GM18499 (cell line): ENCODE data around the gene CADM2.
"Not testable (repeated sequence)": the region's sequence is repeated elsewhere in the genome, so short reads cannot be mapped to it uniquely, and the experiment has no call there.

ENCODE experiments used
- ATAC-seq: cut with Tn5 transposase; IDR thresholded peaks from one replicate; pipeline ENCODE4 v1.9.1; 2021; ENCODE audit warnings: moderate number of reproducible peaks; ENCODE audit not compliant: insufficient read depth, unreplicated experiment

The CADM2 gene

DNA sequence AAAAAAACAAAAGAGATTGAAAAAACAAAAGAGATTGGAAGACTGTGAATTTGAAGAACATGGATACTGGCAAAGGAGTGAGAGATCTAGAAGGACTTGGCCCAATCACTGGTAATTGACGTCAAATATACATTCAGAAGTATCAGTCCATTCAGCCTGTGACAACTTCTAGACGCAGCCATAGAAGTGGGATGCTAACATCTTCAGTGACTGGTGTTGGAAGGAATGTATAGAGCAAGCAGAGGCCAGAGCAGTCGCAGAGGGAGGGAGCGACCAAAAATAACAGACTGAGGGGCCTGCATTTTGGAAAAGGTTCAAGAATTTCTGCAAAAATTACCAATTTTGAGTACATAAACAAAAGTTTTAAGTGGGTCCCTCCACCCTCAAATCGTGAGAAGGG is 473.3 kb downstream of the CADM2 start:
- no peak for ATAC-seq

DNA sequence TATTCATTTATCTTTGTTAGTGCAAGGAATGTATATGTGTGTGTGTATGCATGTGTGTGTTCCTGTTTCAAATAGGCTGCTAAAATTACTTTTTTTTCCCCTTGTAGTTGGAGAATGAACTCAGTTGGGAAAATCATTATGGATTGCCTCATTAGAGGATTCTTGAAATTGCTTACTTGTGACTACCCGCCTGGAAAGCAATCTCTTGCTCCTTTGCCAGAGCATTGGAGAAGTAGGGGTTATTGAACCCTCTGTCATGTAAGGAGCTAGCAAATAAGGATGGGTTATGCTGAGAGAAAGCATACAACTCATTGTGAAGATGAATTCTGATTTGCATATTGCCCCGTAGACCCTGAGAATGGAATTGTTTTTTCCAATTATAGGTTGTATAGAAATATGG is 474.5 kb downstream of the CADM2 start:
- ATAC-seq: no peak

DNA sequence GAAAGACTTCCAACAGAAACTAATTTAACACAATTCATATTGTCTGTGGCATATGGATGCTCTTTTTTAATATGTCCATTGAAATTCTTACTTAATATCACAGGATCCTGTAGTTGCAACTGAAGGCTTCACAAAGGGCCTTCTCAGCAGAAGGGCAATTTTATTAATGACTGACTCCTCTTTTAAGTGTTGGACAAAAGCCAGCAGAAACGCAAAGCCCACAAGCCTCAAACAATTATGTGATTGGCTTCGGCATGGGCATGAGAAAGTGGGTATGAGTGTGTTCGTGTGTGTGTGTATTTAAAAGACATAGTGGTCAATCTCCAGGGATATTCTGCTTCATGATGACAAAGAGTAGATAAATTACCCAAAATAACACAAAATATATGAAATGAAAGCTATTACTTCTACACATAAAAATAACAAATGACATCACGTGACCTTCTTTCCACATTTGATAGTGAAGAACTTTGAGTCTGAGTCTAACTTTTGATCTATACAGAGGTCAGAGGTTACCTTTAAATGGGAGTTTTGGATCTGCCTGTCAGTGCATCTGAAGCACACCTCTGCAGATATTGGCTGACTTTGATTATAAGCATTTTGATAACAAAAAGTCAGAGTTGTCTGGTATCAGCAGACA is 496.9 kb downstream of the CADM2 start:
- no peak for ATAC-seq

DNA sequence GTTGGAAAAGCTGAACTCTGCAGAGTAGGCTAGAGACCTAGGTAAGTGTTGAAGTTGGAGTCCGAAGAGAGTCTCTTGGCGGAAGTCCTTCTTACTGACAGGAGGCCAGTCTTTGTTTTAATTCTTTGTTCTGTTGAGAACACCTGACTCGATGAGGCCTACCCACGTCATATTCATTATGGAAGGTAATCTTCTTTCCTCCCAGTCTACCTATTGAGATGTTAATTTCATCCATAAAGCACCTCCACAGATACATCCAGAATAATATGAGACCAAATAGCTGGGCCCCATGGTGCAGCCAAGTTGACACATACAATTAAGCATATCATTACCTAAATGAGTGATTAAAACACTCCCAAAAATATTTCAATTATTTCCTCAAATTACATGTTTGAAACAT is 515.5 kb downstream of the CADM2 start:
- ATAC-seq: no peak

DNA sequence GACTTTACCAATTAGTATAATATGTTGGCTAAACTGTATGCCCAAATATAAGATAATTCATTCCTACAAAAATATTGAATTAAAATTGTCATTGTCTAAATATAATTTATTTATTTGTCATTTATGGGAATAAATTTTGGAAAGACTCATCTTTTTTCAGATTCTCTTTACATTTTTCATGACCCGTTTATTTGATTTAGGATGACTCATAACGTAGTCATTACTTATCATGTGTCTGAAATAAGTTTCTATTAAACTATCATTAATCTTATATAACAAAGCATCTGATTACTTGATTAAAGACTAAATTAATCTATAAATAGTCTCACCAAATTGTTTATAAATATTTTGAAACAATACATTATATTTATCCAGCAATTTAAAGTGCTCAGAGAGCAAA is 516.6 kb downstream of the CADM2 start:
- no peak for ATAC-seq

DNA sequence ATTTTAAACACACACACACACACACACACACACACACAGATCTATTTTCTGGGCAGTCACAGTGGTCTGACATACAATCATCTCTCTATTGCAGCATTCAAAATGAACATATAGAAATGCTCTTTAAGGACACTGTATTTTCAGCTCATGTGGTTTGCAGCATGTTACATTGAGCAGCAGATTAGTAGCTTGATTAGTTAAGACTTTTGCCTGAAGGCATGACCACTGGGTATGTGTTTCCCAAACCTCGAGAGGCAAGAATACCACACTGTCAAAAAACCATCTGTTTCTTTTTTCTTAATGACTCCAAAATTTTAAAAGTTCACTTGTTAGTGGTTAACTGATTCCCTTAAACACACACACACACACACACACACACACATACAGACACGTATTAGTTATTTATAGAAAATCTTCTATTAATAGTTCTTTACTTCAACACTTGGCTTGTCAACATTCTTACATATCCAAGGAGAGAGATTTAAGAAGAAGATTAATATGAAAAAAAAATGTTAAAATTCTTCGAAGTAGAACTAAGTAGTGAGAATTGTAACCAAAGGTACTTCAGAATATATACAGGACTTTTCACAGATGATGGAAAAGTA is 518.2 kb downstream of the CADM2 start:
- no peak for ATAC-seq

DNA sequence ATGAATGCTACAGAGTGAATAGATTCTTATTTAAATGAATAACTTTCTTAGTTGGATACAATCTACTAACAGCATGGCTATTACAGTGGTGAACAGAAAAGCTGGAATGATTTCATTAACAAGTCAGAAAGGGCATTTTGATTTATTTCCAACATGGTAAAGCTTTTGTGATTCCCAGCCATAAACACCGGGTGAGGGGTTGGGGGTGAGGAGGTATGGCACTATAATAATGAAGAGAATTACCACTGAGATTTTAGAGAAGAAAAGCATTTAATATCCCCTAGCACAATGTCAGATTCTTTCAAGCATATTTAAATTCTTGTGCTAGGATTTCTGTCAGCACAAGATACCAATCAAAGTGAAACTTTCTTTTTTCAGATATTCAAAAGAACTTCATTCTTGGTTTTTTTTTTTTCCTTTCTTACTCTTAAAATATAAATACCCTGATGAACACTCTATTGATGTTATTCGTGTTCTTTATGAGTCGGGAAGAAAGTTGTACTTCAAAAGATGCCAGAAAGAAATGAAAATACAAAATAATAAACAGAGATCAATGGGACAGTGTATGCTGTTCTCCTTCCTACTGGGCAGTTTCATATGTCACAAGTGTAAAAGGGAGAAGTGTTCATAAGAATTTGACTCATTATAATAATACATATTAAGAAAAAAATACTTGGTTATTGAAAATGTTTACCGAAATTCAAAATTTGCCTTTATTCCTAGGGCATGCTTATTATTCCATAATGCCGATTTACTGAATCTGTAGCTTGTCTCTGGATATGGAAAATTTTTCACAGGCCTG is 522.8 kb downstream of the CADM2 start:
- no peak for ATAC-seq

DNA sequence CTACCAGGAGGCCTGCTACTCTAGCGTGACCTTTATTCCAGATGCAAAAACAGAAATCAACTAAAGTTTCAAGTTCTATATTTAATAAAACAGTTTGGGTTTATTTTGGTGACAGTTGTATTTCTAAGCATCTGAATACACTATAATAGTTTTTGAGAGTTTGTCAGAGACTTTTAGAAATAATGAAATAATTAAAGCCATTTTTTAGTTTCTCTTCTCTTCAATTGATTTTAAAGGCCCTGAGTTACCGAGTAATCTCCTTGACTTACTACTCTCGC is 523.4 kb downstream of the CADM2 start:
- no peak for ATAC-seq

DNA sequence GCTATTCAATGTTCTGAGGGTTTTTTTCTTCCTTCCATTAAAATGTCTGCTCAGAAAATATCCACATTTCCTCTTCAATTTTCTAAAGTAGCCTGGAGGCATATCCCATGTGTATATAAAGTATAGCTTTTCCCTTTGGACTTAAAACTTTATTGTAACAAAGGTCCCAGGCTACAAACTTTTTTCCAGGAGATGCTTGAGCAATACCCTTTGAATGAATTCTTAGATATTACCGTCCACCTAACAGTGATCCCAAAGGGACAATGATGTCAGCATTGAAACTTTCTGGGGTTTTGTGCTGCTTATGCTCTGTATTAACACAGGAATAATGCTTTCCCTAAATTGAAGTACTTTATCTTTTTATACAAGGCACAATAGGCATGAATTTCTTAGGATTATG is 525.2 kb downstream of the CADM2 start:
- ATAC-seq: no peak

DNA sequence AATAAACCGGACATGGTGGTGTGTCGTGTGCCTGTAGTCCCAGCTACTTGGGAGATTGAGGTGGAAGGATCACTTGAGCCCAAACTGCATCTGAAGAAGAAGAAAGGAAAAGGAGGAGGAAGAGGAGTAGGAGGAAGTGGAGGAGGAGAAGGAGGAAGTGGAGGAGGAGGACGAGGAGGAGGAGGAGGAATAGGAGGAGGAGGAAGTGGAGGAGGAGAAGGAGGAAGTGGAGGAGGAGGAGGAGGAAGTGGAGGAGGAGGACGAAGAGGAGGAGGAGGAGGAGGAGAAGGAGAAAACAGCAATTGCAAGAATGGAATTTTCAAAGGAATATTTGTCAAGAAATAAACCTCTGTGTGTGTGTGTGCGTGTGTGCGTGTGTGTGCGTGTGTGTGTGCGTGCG is 528.6 kb downstream of the CADM2 start:
- ATAC-seq: no peak

DNA sequence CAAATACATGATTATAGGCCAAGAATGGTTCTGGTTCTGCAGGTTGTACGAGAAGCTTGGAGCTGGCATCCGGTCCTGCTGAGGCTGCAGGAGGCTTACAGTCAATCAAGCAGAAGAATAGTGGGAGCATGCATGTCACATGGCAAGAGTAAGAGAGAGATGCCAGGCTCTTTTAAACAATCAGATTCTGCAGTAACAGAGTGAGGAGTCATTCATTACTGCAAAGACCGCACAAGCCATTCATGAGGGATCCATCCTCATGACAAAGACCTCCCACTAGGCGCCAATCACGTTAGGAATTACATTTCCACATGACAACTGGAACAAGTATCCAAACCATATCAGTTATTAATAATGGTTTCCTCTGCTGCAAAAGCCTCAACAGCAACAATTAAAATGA is 536.8 kb downstream of the CADM2 start:
- ATAC-seq: no peak

DNA sequence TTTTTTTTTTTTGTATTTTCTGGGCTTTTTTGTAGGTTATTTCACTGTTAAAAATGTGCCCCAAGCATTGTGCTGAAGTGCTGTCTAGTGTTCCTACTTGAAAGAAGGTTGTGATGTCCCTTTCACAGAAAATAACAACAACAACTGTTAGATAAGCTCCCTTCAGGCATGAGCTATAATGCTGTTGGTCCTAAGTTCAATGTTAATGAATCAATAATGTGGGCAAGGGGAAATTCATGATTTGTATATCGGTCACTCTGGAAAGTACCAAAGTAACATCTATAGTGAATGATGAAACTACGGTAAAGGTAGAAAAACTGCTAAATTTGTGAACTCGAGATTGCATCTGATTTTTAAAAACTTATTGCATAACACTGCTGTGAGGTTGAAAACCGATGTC is 539.4 kb downstream of the CADM2 start:
- no peak for ATAC-seq

DNA sequence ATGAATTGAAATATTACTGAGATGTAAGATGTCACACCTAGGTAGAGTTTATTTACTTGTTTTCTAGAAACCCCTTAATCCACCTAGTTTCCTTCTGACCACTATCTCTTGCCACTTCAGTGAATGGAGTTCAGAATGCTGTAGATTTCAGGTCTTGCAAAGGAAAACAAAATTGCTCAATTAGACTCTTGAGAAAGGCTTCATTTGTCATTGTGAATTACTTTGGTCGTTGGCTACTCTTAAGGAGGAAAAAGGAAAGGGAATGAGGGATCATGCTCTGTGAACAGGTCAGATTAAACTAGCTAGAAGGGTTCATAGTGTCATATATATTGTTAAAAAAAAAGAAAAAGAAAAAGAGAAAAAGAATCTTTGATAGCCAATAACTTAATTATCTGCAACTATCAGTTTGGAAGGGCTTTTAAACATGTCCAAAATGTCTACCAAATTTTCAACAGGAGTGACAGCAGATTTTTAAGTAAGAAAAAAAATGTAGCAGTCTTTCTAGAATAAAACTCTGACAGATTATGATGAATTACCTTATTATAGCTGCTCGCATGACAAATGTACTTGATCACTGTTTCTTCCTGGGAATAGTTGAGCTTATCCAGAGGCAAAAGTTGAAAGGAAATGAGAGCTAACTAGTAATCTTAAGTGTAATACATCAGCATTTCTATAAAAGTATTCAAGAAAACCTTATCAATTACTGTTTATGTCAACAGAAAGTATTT is 543.5 kb downstream of the CADM2 start:
- ATAC-seq: no peak

DNA sequence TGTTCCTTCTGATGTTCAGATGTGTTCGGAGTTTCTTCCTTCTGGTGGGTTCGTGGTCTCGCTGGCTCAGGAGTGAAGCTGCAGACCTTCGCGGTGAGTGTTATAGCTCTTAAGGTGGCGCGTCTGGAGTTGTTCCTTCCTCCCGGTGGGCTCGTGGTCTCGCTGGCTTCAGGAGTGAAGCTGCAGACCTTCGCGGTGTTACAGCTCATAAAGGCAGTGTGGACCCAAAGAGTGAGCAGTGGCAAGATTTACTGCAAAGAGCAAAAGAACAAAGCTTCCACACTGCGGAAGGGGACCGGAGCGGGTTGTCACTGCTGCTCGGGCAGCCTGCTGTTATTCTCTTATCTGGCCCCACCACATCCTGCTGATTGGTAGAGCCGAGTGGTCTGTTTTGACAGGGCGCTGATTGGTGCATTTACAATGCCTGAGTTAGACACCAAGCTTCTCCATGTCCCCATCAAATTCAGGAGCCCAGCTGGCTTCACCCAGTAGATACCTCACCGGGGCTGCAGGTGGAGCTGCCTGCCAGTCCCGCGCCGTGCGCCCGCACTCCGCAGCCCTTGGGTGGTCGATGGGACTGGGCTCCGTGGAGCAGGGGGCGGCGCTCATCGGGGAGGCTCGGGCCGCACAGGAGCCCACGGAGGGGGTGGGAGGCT is 545.5 kb downstream of the CADM2 start:
- ATAC-seq: not testable (repeated sequence)

DNA sequence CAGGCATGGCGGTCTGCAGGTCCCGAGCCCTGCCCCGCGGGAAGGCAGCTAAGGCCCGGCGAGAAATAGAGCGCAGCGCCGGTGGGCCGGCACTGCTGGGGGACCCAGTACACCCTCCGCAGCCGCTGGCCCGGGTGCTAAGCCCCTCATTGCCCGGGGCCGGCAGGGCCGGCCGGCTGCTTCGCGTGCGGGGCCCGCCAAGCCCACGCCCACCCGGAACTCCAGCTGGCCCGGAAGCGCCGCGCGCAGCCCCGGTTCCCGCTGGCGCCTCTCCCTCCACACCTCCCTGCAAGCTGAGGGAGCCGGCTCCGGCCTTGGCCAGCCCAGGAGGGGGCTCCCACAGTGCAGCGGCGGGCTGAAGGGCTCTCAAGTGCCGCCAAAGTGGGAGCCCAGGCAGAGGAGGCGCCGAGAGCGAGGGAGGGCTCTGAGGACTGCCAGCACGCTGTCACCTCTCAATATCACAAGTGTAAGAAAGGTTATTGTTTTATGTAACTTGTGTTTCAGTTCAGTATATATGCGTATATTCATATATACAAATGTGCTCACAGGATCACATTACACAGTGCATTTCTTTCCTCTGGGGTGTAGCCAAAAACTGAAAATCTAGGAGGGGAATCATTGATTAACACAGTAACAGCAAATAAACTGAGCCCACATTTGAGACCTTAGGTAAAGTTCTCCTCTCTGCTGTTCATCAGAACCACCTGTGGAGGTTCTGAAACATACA is 546.2 kb downstream of the CADM2 start:
- ATAC-seq: not testable (repeated sequence)

DNA sequence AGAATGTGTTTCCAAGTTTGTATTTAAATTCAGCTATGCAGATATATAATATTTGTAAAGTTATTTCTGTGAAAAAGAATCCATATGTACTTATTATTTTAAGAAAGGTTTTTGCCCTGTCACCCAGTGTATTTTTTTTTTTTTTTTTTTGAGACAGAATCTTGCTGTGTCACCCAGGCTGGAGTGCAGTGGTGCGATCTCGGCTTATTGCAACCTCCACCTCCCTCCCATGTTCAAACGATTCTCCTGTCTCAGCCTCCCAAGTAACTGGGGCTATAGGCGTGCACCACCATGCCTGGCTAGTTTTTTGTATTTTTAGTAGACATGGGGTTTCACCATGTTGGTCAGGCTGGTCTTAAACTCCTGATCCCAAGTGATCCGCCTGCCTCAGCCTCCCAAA is 548.3 kb downstream of the CADM2 start:
- not testable (repeated sequence) for ATAC-seq

DNA sequence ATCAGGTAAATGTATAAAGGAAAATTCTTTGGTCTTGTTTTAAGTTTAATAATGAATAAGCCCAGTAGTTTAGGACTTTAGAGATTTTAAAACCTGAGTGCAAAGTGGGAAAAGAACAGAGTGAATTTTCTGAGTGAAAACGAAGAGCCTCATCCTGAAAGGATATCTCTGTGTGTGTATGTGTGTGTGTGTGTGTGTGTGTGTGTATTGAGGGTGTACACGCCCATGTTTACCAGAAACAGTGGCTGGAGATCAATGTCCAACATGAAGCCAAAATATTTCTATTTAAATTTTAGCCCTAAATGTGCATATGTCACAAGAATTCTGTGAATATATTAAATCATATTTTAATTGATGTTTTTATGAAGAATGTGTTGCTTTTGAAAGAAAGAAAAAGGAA is 549.9 kb downstream of the CADM2 start:
- no peak for ATAC-seq

DNA sequence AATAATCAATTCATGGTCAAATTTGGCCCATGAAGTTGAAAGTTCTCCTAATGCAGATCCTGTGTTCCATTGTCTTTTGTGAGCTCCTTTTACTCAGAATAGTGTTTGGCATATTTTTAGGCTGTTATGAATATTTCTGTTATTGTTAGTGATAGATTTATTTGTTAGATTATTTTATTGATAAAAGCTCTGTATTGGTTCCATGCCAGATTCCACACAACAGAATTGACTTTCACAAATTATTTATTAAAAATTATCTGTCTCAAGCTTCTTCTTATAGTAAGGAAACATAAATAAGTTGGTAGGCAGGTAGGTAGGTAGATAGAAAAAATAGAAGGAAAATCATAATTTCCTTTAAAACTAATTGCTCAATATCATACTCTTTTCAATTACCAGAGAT is 557.4 kb downstream of the CADM2 start:
- ATAC-seq: no peak

DNA sequence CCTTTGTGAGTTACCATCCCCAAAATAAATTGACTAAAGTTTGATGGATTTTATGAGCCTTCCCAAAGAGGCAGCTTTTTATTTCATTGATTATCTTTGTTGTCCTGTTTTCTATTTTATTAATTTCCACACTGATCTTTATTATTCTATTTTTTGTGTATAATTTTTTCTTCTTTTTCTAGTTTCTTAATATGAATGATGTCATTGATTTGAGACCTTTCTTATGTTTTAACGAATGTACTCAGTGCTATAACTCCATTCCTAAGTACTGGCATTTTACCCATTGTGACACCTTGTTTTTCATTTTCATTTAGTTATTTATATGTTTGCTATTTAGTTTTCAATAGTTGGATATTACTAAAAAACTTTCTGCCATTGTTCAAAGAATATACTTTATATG is 565.3 kb downstream of the CADM2 start:
- ATAC-seq: no peak

DNA sequence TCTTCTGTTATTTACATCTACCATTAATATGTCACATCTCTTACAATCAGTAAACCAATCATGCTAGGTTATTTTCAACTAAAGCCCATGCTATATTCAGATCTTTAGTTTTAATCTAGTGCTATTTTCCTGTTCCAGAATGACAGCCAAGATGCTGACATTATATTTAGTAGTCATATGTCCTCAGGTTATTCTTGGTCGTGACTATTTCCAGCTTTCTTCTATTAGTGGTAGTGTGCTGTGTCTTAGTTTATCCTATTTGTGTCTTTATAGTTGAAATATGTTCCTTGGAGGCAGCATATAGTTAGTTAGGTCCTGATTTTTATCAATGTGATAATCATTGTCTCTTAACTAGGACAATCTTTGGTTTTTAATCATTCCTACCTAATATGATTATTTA is 566.5 kb downstream of the CADM2 start:
- ATAC-seq: no peak
